Measurements from ENCODE around the gene CYP2B6. TPM values are rescaled to one million over a fixed set of nuclear protein-coding genes. Genes with fewer than 3 reads are reported as not detected.

Gene CYP2B6
- not detected for total RNA-seq

DNA sequence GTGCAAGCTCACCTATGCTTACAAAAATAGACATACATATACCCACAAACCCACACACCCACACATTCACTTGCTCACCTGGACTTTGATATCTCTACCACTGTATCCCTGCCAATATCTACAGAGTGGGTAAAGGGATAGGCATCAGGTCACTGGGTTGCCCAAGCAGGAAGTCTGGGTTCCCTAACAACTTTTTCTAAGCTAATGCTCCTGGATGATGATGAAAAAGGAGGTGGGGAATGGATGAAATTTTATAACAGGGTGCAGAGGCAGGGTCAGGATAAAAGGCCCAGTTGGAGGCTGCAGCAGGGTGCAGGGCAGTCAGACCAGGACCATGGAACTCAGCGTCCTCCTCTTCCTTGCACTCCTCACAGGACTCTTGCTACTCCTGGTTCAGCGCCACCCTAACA is at the start of gene CYP2B6:
Gene CYP2B6 (plus strand): TSS at position 311 of the 410 bp plus-strand sequence. CDS start 24 bp downstream, at position 335.
- H3K27ac ChIP-seq = no peak within 1 kb of the TSS
- in situ Hi-C loops (cut with MboI; ENCODE audit: low sequenced_read_pairs in 4 of 4) = no loop called here
- DNase-seq = no peak
- no peak within 1 kb of the TSS for H3K4me3 ChIP-seq
- intact Hi-C loops (cut with DNase I; ENCODE audit: low total_unique reads) = no loop called here
- no peaks in the 10 kb centered on the region for H3K9me3 ChIP-seq
- no peaks in the 10 kb centered on the region for H3K4me1 ChIP-seq
- H3K27me3 ChIP-seq = no peaks in the 10 kb centered on the region
- no peak for ATAC-seq
- H3K36me3 ChIP-seq = no peaks in the 10 kb centered on the region
- no peak for TF ChIP-seq POLR2A (IDR thresholded peaks at IDR 0.05)
- TF ChIP-seq, protein P1, sequence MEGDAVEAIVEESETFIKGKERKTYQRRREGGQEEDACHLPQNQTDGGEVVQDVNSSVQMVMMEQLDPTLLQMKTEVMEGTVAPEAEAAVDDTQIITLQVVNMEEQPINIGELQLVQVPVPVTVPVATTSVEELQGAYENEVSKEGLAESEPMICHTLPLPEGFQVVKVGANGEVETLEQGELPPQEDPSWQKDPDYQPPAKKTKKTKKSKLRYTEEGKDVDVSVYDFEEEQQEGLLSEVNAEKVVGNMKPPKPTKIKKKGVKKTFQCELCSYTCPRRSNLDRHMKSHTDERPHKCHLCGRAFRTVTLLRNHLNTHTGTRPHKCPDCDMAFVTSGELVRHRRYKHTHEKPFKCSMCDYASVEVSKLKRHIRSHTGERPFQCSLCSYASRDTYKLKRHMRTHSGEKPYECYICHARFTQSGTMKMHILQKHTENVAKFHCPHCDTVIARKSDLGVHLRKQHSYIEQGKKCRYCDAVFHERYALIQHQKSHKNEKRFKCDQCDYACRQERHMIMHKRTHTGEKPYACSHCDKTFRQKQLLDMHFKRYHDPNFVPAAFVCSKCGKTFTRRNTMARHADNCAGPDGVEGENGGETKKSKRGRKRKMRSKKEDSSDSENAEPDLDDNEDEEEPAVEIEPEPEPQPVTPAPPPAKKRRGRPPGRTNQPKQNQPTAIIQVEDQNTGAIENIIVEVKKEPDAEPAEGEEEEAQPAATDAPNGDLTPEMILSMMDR (IDR thresholded peaks at IDR 0.05 in 4 of 5, conservative IDR thresholded peaks at IDR 0.05 in 1 of 5) = no peak

DNA sequence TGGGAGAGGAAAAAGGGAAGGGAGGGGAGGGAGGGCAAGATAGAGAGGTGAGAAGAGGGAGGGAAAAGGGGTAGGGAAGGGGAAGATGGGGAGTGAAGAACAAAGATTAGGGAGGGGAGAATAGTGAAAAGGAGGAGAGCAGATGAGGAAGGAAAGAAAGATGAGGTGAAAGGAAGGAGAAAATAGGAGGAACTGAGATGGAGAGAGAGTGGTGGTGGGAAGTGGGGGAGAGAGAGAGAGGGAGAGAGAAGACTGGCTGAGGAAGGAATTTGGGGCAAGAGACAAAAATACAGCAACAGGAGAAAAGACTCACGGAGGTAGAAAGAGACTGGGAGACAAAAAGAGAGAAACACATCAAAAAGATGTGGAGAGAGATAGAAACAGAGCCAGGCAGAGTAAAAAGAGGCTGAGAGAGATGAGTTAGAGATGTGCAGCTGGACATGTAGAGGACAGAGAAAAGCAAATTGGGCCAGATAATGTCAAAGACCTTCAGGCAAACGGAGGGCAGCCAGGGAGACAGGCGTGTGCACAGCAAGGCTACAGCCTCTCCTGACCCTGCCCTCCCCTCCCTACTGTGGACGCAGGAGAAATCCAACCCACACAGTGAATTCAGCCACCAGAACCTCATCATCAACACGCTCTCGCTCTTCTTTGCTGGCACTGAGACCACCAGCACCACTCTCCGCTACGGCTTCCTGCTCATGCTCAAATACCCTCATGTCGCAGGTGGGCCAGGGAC is 49.4 kb upstream of the CYP2B6 start:
- Histone ChIP-seq H3K27ac (no peak overlapping the region), H3K27me3 (no peaks in the 10 kb centered on the region), H3K4me3 (no peak overlapping the region), H3K9me3 (no peaks in the 10 kb centered on the region), H3K36me3 (no peaks in the 10 kb centered on the region), H3K4me1 (no peaks in the 10 kb centered on the region)
- intact Hi-C loops (cut with DNase I; ENCODE audit: low total_unique reads) = no loop called here
- ATAC-seq (no peak), DNase-seq (no peak)
- no peak for TF ChIP-seq POLR2A (IDR thresholded peaks at IDR 0.05)
- TF ChIP-seq, protein P1 (IDR thresholded peaks at IDR 0.05 in 4 of 5, conservative IDR thresholded peaks at IDR 0.05 in 1 of 5) = no peak
- in situ Hi-C loops (cut with MboI; ENCODE audit: low sequenced_read_pairs in 4 of 4) = no loop called here

DNA sequence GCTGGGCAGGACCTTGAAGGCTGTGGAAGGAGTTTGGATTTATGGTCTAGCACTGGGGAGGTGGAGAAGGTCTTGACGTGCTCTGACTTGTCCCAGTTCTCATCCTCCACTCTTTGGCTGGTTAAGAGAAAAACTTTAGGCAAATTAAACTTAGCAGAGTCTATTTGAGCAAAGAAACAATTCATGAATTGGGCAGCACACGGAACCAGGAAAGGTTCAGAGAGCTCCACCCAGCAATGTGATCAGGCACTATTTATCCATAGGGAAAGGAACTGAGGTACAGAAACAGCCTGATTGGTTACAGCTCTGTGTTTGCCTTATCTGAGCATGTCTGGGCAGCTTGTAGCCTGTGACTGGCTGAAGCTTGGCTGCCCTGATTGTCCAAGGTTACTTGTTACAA is 45.4 kb upstream of the CYP2B6 start:
- H3K9me3 ChIP-seq = no peaks in the 10 kb centered on the region
- intact Hi-C loops (cut with DNase I; ENCODE audit: low total_unique reads) = no loop called here
- H3K27ac ChIP-seq = no peak overlapping the region
- no peaks in the 10 kb centered on the region for H3K4me1 ChIP-seq
- H3K27me3 ChIP-seq = no peaks in the 10 kb centered on the region
- no peak for DNase-seq
- no peak for ATAC-seq
- H3K36me3 ChIP-seq = no peaks in the 10 kb centered on the region
- TF ChIP-seq, protein P1 (IDR thresholded peaks at IDR 0.05 in 4 of 5, conservative IDR thresholded peaks at IDR 0.05 in 1 of 5) = no peak
- TF ChIP-seq POLR2A (IDR thresholded peaks at IDR 0.05) = no peak
- in situ Hi-C loops (cut with MboI; ENCODE audit: low sequenced_read_pairs in 4 of 4) = no loop called here
- no peak overlapping the region for H3K4me3 ChIP-seq

DNA sequence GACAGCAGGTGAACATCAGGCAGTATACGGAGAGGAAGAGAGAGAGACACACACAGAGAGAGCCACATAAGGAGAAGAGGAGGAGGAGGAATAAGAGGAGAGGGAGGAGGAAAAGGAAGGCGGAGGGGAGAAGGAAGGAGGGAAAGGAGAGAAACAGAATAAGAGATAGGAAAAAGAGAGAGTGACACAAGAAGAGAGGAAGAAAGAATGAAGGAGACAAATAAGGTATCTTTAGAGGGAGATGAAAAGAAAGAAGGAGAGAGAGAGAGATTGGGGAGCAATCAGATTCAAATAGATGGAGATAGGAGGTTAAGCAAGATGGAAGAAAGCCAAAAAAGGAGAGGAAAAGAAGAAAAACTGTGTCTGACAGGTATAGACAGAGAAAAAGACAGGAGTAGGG is 44.0 kb upstream of the CYP2B6 start:
- intact Hi-C loops (cut with DNase I; ENCODE audit: low total_unique reads) (no loop called here), in situ Hi-C loops (cut with MboI; ENCODE audit: low sequenced_read_pairs in 4 of 4) (no loop called here)
- ATAC-seq (no peak), DNase-seq (no peak)
- Histone ChIP-seq H3K4me3 (no peak overlapping the region), H3K27ac (no peak overlapping the region), H3K27me3 (no peaks in the 10 kb centered on the region), H3K36me3 (no peaks in the 10 kb centered on the region), H3K9me3 (no peaks in the 10 kb centered on the region), H3K4me1 (no peaks in the 10 kb centered on the region)
- no peak for TF ChIP-seq POLR2A (IDR thresholded peaks at IDR 0.05)
- TF ChIP-seq, protein P1 (IDR thresholded peaks at IDR 0.05 in 4 of 5, conservative IDR thresholded peaks at IDR 0.05 in 1 of 5) = no peak

DNA sequence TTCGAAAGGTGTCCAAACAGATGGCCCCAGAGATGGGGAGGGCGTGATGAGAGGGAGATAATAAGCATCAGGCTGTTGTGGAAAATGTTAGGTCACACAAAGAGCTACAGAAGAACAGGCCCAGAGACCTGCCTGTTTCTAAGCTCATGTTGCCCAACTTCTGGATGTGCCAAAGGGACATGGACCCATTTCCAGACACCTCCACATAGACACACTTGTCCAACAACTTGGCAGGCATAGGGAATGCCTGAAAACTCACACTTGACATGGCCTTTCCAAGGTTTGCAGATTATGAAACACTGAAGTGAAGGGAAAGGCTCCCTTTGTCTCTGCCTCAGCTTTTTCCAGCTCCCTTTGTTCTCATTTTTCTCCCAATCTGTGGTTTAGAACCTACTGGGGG is 43.5 kb upstream of the CYP2B6 start:
- Histone ChIP-seq H3K9me3 (no peaks in the 10 kb centered on the region), H3K36me3 (no peaks in the 10 kb centered on the region), H3K4me3 (no peak overlapping the region), H3K27me3 (no peaks in the 10 kb centered on the region), H3K27ac (no peak overlapping the region), H3K4me1 (no peaks in the 10 kb centered on the region)
- in situ Hi-C loops (cut with MboI; ENCODE audit: low sequenced_read_pairs in 4 of 4) (no loop called here), intact Hi-C loops (cut with DNase I; ENCODE audit: low total_unique reads) (no loop called here)
- ATAC-seq = no peak
- DNase-seq = no peak
- no peak for TF ChIP-seq POLR2A (IDR thresholded peaks at IDR 0.05)
- TF ChIP-seq, protein P1 (IDR thresholded peaks at IDR 0.05 in 4 of 5, conservative IDR thresholded peaks at IDR 0.05 in 1 of 5) = no peak
